ENCODE results near the gene ALDH1A2. TPM values are rescaled to one million over a fixed set of nuclear protein-coding genes. Genes with fewer than 3 reads are reported as not detected.

ALDH1A2 gene
- polyA plus RNA-seq, 1 experiment = 0.68 TPM

GRCh38 chr15:57993409-57994145, 71.9 kb downstream of the ALDH1A2 start:
- CTCF ChIA-PET = interaction anchor here (1.2 kb wide), 1 partner anchor 73 kb away, joined by 4 read pairs; no protein-coding TSS in a partner anchor
- DNase-seq (ENCODE audit: low read depth, low spot score) = no peak
- no peak for TF ChIP-seq CTCF (IDR thresholded peaks at IDR 0.05; ENCODE audit: low read depth, low read length)
- Histone ChIP-seq H3K27ac (ENCODE audit: low read depth, low read length) (no peak overlapping the region), H3K27me3 (ENCODE audit: control insufficient read depth, insufficient read depth, low read length) (no peaks in the 10 kb centered on the region), H3K4me3 (ENCODE audit: low read depth, low read length) (no peak overlapping the region), H3K9me3 (ENCODE audit: control insufficient read depth, insufficient read depth, low read length) (no peaks in the 10 kb centered on the region)
- POLR2A ChIA-PET = no interaction called here

GRCh38 chr15:57992761-57993355, 72.7 kb downstream of the ALDH1A2 start:
- CTCF ChIA-PET = interaction anchor here (1.7 kb wide), 1 partner anchor 77 kb away, joined by 3 read pairs; no protein-coding TSS in a partner anchor

GRCh38 chr15:57973534-57973933, 92.0 kb downstream of the ALDH1A2 start:
- CTCF ChIA-PET = interaction anchor here (1.6 kb wide), 1 partner anchor 11 kb away, joined by 4 read pairs; no protein-coding TSS in a partner anchor
- Histone ChIP-seq H3K27ac (ENCODE audit: low read depth, low read length) (no peak overlapping the region), H3K9me3 (ENCODE audit: control insufficient read depth, insufficient read depth, low read length) (no peaks in the 10 kb centered on the region), H3K27me3 (ENCODE audit: control insufficient read depth, insufficient read depth, low read length) (no peaks in the 10 kb centered on the region), H3K4me3 (ENCODE audit: low read depth, low read length) (no peak overlapping the region)
- TF ChIP-seq CTCF (IDR thresholded peaks at IDR 0.05; ENCODE audit: low read depth, low read length) = no peak
- POLR2A ChIA-PET = no interaction called here
- no peak for DNase-seq (ENCODE audit: low read depth, low spot score)

More at GRCh38 chr15:57992761-57993355, 72.7 kb downstream of the ALDH1A2 start:
- Histone ChIP-seq H3K27me3 (ENCODE audit: control insufficient read depth, insufficient read depth, low read length) (no peaks in the 10 kb centered on the region), H3K9me3 (ENCODE audit: control insufficient read depth, insufficient read depth, low read length) (no peaks in the 10 kb centered on the region), H3K27ac (ENCODE audit: low read depth, low read length) (no peak overlapping the region), H3K4me3 (ENCODE audit: low read depth, low read length) (no peak overlapping the region)
- DNase-seq (ENCODE audit: low read depth, low spot score) = no peak
- POLR2A ChIA-PET = no interaction called here
- no peak for TF ChIP-seq CTCF (IDR thresholded peaks at IDR 0.05; ENCODE audit: low read depth, low read length)

- POLR2A ChIA-PET = no interaction called here
- H3K9me3 ChIP-seq (ENCODE audit: control insufficient read depth, insufficient read depth, low read length) = no peaks in the 10 kb centered on the region
- CTCF ChIA-PET = interaction anchor here (1.6 kb wide), 1 partner anchor 10 kb away, joined by 4 read pairs; no protein-coding TSS in a partner anchor
- no peak overlapping the region for H3K4me3 ChIP-seq (ENCODE audit: low read depth, low read length)
- no peak overlapping the region for H3K27ac ChIP-seq (ENCODE audit: low read depth, low read length)
- no peak for TF ChIP-seq CTCF (IDR thresholded peaks at IDR 0.05; ENCODE audit: low read depth, low read length)
- DNase-seq (ENCODE audit: low read depth, low spot score) = no peak
- no peaks in the 10 kb centered on the region for H3K27me3 ChIP-seq (ENCODE audit: control insufficient read depth, insufficient read depth, low read length)
Observed at GRCh38 chr15:57972864-57973263, 92.6 kb downstream of the ALDH1A2 start.

GRCh38 chr15:57969996-57970395, 95.5 kb downstream of the ALDH1A2 start:
- TF ChIP-seq CTCF (IDR thresholded peaks at IDR 0.05; ENCODE audit: low read depth, low read length) = no peak
- H3K9me3 ChIP-seq (ENCODE audit: control insufficient read depth, insufficient read depth, low read length) = no peaks in the 10 kb centered on the region
- CTCF ChIA-PET = interaction anchor here (1.4 to 1.6 kb wide), 2 partner anchors 96 to 101 kb away, joined by 3 to 5 read pairs; no protein-coding TSS in a partner anchor
- H3K27me3 ChIP-seq (ENCODE audit: control insufficient read depth, insufficient read depth, low read length) = peaks cover 3% of the 10 kb centered on the region
- POLR2A ChIA-PET = no interaction called here
- no peak for DNase-seq (ENCODE audit: low read depth, low spot score)
- no peak overlapping the region for H3K27ac ChIP-seq (ENCODE audit: low read depth, low read length)
- no peak overlapping the region for H3K4me3 ChIP-seq (ENCODE audit: low read depth, low read length)
